HCT116 (cell line): ENCODE results near the gene KIF12. TPM values are rescaled to one million over a fixed set of nuclear protein-coding genes. Genes with fewer than 3 reads are reported as not detected.

Experiments
- ATAC-seq: fragments of 200-7000 bp; cut with Tn5 transposase; 2 replicates; pipeline ENCODE4 v1.9.1; 2020; ENCODE audit warnings: mild to moderate bottlenecking, moderate library complexity
- BruUV-seq: library from RNA; stranded (reverse); fragments of 400-500 nt; replicated peaks from 2 replicates; lab custom pipeline; 2021; lab: Mats Ljungman, UMichigan
- CTCF ChIA-PET: fragments of 300-600 bp; sonication (Branson Sonifier 250); formaldehyde crosslinking; loops from one replicate; lab custom pipeline; 2021; ENCODE audit warnings: antibody characterized with exemption; lab: Charles Lee
- POLR2A ChIA-PET: fragments of 300-600, 350-600 bp; sonication (Branson Sonifier 250); formaldehyde crosslinking; loops from one replicate; lab custom pipeline; 2021; ENCODE audit warnings: antibody characterized with exemption; lab: Charles Lee
- RAD21 ChIA-PET, 2 experiments: fragments of 300-600 bp; sonication (Branson Sonifier 250); formaldehyde crosslinking; loops; one replicate each; lab custom pipeline; 2023; ENCODE audit warnings: low total read pairs in 2 of 2; ENCODE audit not compliant: uncharacterized antibody in 2 of 2, unreplicated experiment in 2 of 2, low non-redundant PET in 1 of 2; lab: Charles Lee
- DNase-seq: peaks from one replicate; pipeline ENCODE4 v3.0.0-alpha.2; 2010; ENCODE audit warnings: low read depth, low spot score
- H2AFZ ChIP-seq: fragments of 200-600 bp; shearing (Covaris generic), sonication (generic); 2 replicates; pipeline ENCODE4 v1.6.1; 2017; ENCODE audit warnings: low read depth, mixed run types, mixed read lengths, antibody characterized with exemption, low read length; ENCODE audit not compliant: poor library complexity, severe bottlenecking
- H3K27ac ChIP-seq: 2 replicates; pipeline ENCODE4 v1.5.1; 2012; ENCODE audit warnings: low read depth, low read length
- H3K27me3 ChIP-seq: fragments of 200-600 bp; sonication (generic); 2 replicates; pipeline ENCODE4 v1.6.1; 2016; ENCODE audit warnings: mixed run types, low read length, mixed read lengths; ENCODE audit not compliant: insufficient read depth
- H3K36me3 ChIP-seq, 2 experiments: fragments of 200-500 bp in 1 of 2; fragments of 200-600 bp in 1 of 2; sonication (Bioruptor generic) in 1 of 2; sonication (generic) in 1 of 2; 2 replicates each; pipeline versions ENCODE4 v1.5.1 to v1.6.1; 2014 to 2016; ENCODE audit warnings: low read length in 2 of 2, inconsistent platforms in 1 of 2, mixed read lengths in 1 of 2, mixed run types in 1 of 2; ENCODE audit not compliant: insufficient read depth in 2 of 2, control insufficient read depth in 1 of 2
- H3K4me1 ChIP-seq, 2 experiments: fragments of 200-600 bp in 1 of 2; sonication (generic) in 1 of 2; 2 replicates each; pipeline versions ENCODE4 v1.5.1 to v1.6.1; 2012 to 2017; ENCODE audit warnings: low read length in 2 of 2, inconsistent platforms in 1 of 2, mild to moderate bottlenecking in 1 of 2, mixed read lengths in 1 of 2, mixed run types in 1 of 2, moderate library complexity in 1 of 2; ENCODE audit not compliant: insufficient read depth in 2 of 2, control insufficient read depth in 1 of 2
- H3K4me2 ChIP-seq: fragments of 200-600 bp; sonication (generic); 2 replicates; pipeline ENCODE4 v1.6.1; 2017; ENCODE audit warnings: mixed run types, low read length, mixed read lengths
- H3K4me3 ChIP-seq, 2 experiments: fragments of 200-600 bp in 1 of 2; sonication (generic) in 1 of 2; replicated peaks in 1 of 2; 2 replicates each; pipeline ENCODE4 v1.5.1; 2011 to 2016; ENCODE audit warnings: low read length in 2 of 2, control low read depth in 1 of 2, low read depth in 1 of 2, mild to moderate bottlenecking in 1 of 2, mixed read lengths in 1 of 2, mixed run types in 1 of 2
- H3K79me2 ChIP-seq: fragments of 200-600 bp; sonication (generic); 2 replicates; pipeline ENCODE4 v1.6.1; 2017; ENCODE audit warnings: mild to moderate bottlenecking, mixed run types, low read length, moderate library complexity, mixed read lengths; ENCODE audit not compliant: insufficient read depth
- H3K9ac ChIP-seq: fragments of 200-600 bp; sonication (generic); 2 replicates; pipeline ENCODE4 v1.6.1; 2016; ENCODE audit warnings: low read length, mixed read lengths
- H3K9me2 ChIP-seq: fragments of 200-600 bp; sonication (generic), shearing (Covaris generic); 2 replicates; pipeline ENCODE4 v1.6.1; 2017; ENCODE audit warnings: mixed run types, mild to moderate bottlenecking, moderate library complexity; ENCODE audit not compliant: insufficient read depth
- H3K9me3 ChIP-seq, 2 experiments: fragments of 200-500 bp in 1 of 2; fragments of 200-600 bp in 1 of 2; sonication (Bioruptor generic) in 1 of 2; sonication (generic) in 1 of 2; 2 replicates each; pipeline ENCODE4 v1.6.1; 2014 to 2017; ENCODE audit warnings: low read length in 2 of 2, mixed read lengths in 2 of 2, inconsistent platforms in 1 of 2, low read depth in 1 of 2, mild to moderate bottlenecking in 1 of 2, mixed run types in 1 of 2, moderate library complexity in 1 of 2; ENCODE audit not compliant: control insufficient read depth in 1 of 2, insufficient read depth in 1 of 2
- H4K20me1 ChIP-seq: fragments of 200-600 bp; sonication (generic), shearing (Covaris generic); 2 replicates; pipeline ENCODE4 v1.6.1; 2017; ENCODE audit warnings: mixed run types, mild to moderate bottlenecking, moderate library complexity; ENCODE audit not compliant: insufficient read depth
- ATF3 ChIP-seq: IDR thresholded peaks from 2 replicates; pipeline ENCODE4 v1.6.1; 2012
- CBX3 ChIP-seq: IDR thresholded peaks from 2 replicates; pipeline ENCODE4 v1.6.1; 2012; ENCODE audit warnings: low read depth
- EGR1 ChIP-seq: IDR thresholded peaks from 2 replicates; pipeline ENCODE4 v1.6.1; 2012; ENCODE audit warnings: low read depth
- ELF1 ChIP-seq: IDR thresholded peaks from 2 replicates; pipeline ENCODE4 v1.6.1; 2012; ENCODE audit warnings: low read depth, borderline replicate concordance
- EZH2phosphoT487 ChIP-seq: fragments of 200-600 bp; IDR thresholded peaks from 2 replicates; pipeline ENCODE4 v1.6.1; 2018; ENCODE audit warnings: antibody characterized with exemption, borderline replicate concordance
- JUND ChIP-seq: IDR thresholded peaks from 2 replicates; pipeline ENCODE4 v1.6.1; 2012
- POLR2A ChIP-seq: IDR thresholded peaks from 2 replicates; pipeline ENCODE4 v1.7.0; 2011; ENCODE audit warnings: borderline replicate concordance; ENCODE audit not compliant: insufficient read depth, insufficient read length; ENCODE audit errors: extremely low read depth
- SRF ChIP-seq: IDR thresholded peaks from 2 replicates; pipeline ENCODE4 v1.6.1; 2012; ENCODE audit warnings: low read depth
- TCF7L2 ChIP-seq: IDR thresholded peaks from 2 replicates; pipeline ENCODE4 v1.7.0; 2011; ENCODE audit warnings: borderline replicate concordance, inconsistent platforms; ENCODE audit not compliant: insufficient read depth, insufficient read length; ENCODE audit errors: extremely low read depth
- ZNF274 ChIP-seq: fragments of 200-500 bp; sonication (Bioruptor generic); IDR thresholded peaks from 2 replicates; pipeline ENCODE4 v1.6.1; 2014; ENCODE audit warnings: mild to moderate bottlenecking, low read depth, low read length, inconsistent platforms
- intact Hi-C: fragments of 100-400 bp; cut with micrococcal nuclease; formaldehyde crosslinking; loops from 2 replicates; pipeline ENCODE4 v1.10.0; 2022
- total RNA-seq: library from RNA; stranded (reverse); gene quantifications from one replicate; pipeline ENCODE4 v1.2.1, GENCODE V29; 2021; ENCODE audit not compliant: unreplicated experiment

The KIF12 gene
- total RNA-seq, 1 experiment from 2014 or later, result 6.4 TPM

GRCh38 chr9:114116126-114116747 is 17.1 kb upstream of the KIF12 start:
- H3K4me3 ChIP-seq, result no peak overlapping the region
- RAD21 ChIA-PET, result no interaction called here
- CTCF ChIA-PET, result no interaction called here
- TF ChIP-seq JUND, result no peak
- no peak for TF ChIP-seq POLR2A
- no peak for TF ChIP-seq EZH2phosphoT487
- TF ChIP-seq ZNF274, result no peak
- TF ChIP-seq SRF, result no peak
- TF ChIP-seq ELF1, result no peak
- TF ChIP-seq EGR1, result no peak
- TF ChIP-seq TCF7L2, result no peak
- TF ChIP-seq CBX3, result no peak
- H3K4me2 ChIP-seq, result no peak overlapping the region
- ATAC-seq (no peak), DNase-seq (no peak)
- H3K27me3 ChIP-seq, result peaks cover 23% of the 10 kb centered on the region; the same call in 1 of the 2 replicates
- H2AFZ ChIP-seq, result no peak overlapping the region
- no peaks in the 10 kb centered on the region for H3K9me3 ChIP-seq
- no peaks in the 10 kb centered on the region for H3K9me2 ChIP-seq
- POLR2A ChIA-PET, result no interaction called here
- no peak overlapping the region for H3K9ac ChIP-seq
- no TSS peak for BruUV-seq
- H4K20me1 ChIP-seq, result no peaks in the 10 kb centered on the region
- H3K4me1 ChIP-seq, result no peaks in the 10 kb centered on the region
- H3K36me3 ChIP-seq, result no peaks in the 10 kb centered on the region
- no peaks in the 10 kb centered on the region for H3K79me2 ChIP-seq
- H3K27ac ChIP-seq, result no peak overlapping the region
- intact Hi-C loops, result no loop called here

- intact Hi-C loops, result no loop called here
- Histone ChIP-seq H4K20me1 (no peaks in the 10 kb centered on the region), H3K36me3 (no peaks in the 10 kb centered on the region), H3K9ac (no peak overlapping the region), H3K27me3 (peaks cover 23% of the 10 kb centered on the region; the same call in 1 of the 2 replicates), H3K79me2 (no peaks in the 10 kb centered on the region), H3K4me1 (no peaks in the 10 kb centered on the region), H3K9me2 (no peaks in the 10 kb centered on the region), H3K27ac (no peak overlapping the region), H3K9me3 (no peaks in the 10 kb centered on the region), H3K4me2 (no peak overlapping the region), H2AFZ (no peak overlapping the region), H3K4me3 (no peak overlapping the region)
- ChIA-PET RAD21 (no interaction called here), POLR2A (no interaction called here), CTCF (no interaction called here)
- no peak for TF ChIP-seq ZNF274
- TF ChIP-seq EGR1, result no peak
- TF ChIP-seq ATF3, result no peak
- no peak for TF ChIP-seq EZH2phosphoT487
- no peak for DNase-seq
- no TSS peak for BruUV-seq
- ATAC-seq, result no peak
Measured at GRCh38 chr9:114115654-114116125, 16.6 kb upstream of the KIF12 start.
